ENCODE data around the gene DGKG.

DGKG gene

GRCh38 chr3:186333256-186333655 lies 28.8 kb downstream of the DGKG start:
- H3K4me3 ChIP-seq (ENCODE audit: insufficient read length, low read depth): no peak overlapping the region
- H3K9ac ChIP-seq (ENCODE audit: insufficient read length, low read depth): no peak overlapping the region
- no peaks in the 10 kb centered on the region for H3K4me1 ChIP-seq (ENCODE audit: insufficient read depth, insufficient read length)
- H3K9me3 ChIP-seq (ENCODE audit: insufficient read depth, low read length): no peaks in the 10 kb centered on the region
- H3K36me3 ChIP-seq (ENCODE audit: insufficient read depth, insufficient read length, low read length): no peaks in the 10 kb centered on the region
- no peaks in the 10 kb centered on the region for H3K27me3 ChIP-seq (ENCODE audit: insufficient read depth, insufficient read length)
- TF ChIP-seq YY1 (IDR thresholded peaks at IDR 0.05; ENCODE audit: insufficient read depth, insufficient read length) (no peak), SUZ12 (IDR thresholded peaks at IDR 0.05; ENCODE audit: extremely low read depth, insufficient read depth, insufficient read length) (no peak), ZNF274 (IDR thresholded peaks at IDR 0.05; ENCODE audit: low read depth, low read length) (no peak)
- DNase-seq (ENCODE audit: low read depth, low spot score): no peak

DNA sequence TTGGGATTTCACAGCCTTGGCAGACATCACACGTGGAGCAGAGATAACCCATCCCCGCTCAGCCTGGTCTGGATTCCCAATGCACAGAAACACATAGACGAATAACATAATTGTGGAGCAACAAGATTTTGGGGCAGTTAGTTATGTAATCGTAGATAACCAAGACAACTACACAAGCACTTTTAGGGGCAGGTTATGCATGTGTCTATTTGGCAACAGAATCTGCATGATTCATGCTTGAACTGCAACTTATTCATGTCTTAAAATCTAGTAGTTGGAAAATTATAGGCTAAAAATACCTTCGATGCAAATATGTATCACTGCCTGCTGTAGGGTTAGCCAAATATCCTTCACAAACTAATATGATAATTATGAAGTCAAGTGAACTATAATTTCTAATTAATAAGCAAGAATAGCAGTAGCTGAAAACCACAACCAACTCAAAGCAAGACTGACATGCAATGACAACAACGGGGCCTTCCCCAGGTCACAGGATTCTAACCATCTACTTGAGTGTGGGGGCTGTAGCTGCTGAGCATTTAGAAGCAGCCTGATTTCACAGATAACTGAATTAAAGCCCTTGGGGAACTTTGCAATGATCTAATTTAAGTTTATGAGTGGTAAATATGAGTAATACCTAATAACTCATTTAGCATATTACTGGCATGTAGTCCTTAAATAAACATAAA lies 31.1 kb downstream of the DGKG start:
- no peak overlapping the region for H3K4me3 ChIP-seq (ENCODE audit: insufficient read length, low read depth)
- no peaks in the 10 kb centered on the region for H3K4me1 ChIP-seq (ENCODE audit: insufficient read depth, insufficient read length)
- H3K27me3 ChIP-seq (ENCODE audit: insufficient read depth, insufficient read length): no peaks in the 10 kb centered on the region
- H3K9me3 ChIP-seq (ENCODE audit: insufficient read depth, low read length): no peaks in the 10 kb centered on the region
- no peak overlapping the region for H3K9ac ChIP-seq (ENCODE audit: insufficient read length, low read depth)
- H3K36me3 ChIP-seq (ENCODE audit: insufficient read depth, insufficient read length, low read length): no peaks in the 10 kb centered on the region
- TF ChIP-seq YY1 (IDR thresholded peaks at IDR 0.05; ENCODE audit: insufficient read depth, insufficient read length) (no peak), ZNF274 (IDR thresholded peaks at IDR 0.05; ENCODE audit: low read depth, low read length) (no peak), SUZ12 (IDR thresholded peaks at IDR 0.05; ENCODE audit: extremely low read depth, insufficient read depth, insufficient read length) (no peak)
- DNase-seq (ENCODE audit: low read depth, low spot score): no peak

DNA sequence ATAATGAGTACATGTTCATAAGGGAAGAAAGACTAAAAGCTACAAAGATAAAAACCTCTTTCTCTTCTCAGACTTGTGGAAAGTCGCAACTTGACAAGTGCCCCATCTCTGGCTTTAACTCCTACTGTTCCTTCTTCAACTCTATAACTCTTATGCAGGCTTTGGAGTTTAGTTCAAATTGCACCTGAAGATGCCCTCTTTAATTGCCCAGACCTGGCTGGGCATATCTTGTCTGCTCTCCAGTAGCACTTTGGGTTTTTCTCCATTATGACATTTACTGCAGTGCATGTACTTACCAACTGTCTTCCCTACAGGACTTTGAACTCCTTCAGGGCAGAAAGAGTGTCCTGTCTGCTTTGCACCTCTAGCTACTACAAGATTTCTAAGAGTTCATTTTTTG lies 32.4 kb downstream of the DGKG start:
- TF ChIP-seq ZNF274 (IDR thresholded peaks at IDR 0.05; ENCODE audit: low read depth, low read length): no peak
- TF ChIP-seq YY1 (IDR thresholded peaks at IDR 0.05; ENCODE audit: insufficient read depth, insufficient read length): no peak
- TF ChIP-seq SUZ12 (IDR thresholded peaks at IDR 0.05; ENCODE audit: extremely low read depth, insufficient read depth, insufficient read length): no peak
- no peaks in the 10 kb centered on the region for H3K27me3 ChIP-seq (ENCODE audit: insufficient read depth, insufficient read length)
- no peaks in the 10 kb centered on the region for H3K9me3 ChIP-seq (ENCODE audit: insufficient read depth, low read length)
- H3K36me3 ChIP-seq (ENCODE audit: insufficient read depth, insufficient read length, low read length): no peaks in the 10 kb centered on the region
- H3K4me3 ChIP-seq (ENCODE audit: insufficient read length, low read depth): no peak overlapping the region
- H3K9ac ChIP-seq (ENCODE audit: insufficient read length, low read depth): no peak overlapping the region
- H3K4me1 ChIP-seq (ENCODE audit: insufficient read depth, insufficient read length): no peaks in the 10 kb centered on the region
- DNase-seq (ENCODE audit: low read depth, low spot score): no peak

- no peaks in the 10 kb centered on the region for H3K4me1 ChIP-seq (ENCODE audit: insufficient read depth, insufficient read length)
- DNase-seq (ENCODE audit: low read depth, low spot score): no peak
- no peak overlapping the region for H3K4me3 ChIP-seq (ENCODE audit: insufficient read length, low read depth)
- TF ChIP-seq ZNF274 (IDR thresholded peaks at IDR 0.05; ENCODE audit: low read depth, low read length) (no peak), SUZ12 (IDR thresholded peaks at IDR 0.05; ENCODE audit: extremely low read depth, insufficient read depth, insufficient read length) (no peak), YY1 (IDR thresholded peaks at IDR 0.05; ENCODE audit: insufficient read depth, insufficient read length) (no peak)
- H3K27me3 ChIP-seq (ENCODE audit: insufficient read depth, insufficient read length): no peaks in the 10 kb centered on the region
- no peaks in the 10 kb centered on the region for H3K9me3 ChIP-seq (ENCODE audit: insufficient read depth, low read length)
- H3K36me3 ChIP-seq (ENCODE audit: insufficient read depth, insufficient read length, low read length): no peaks in the 10 kb centered on the region
- H3K9ac ChIP-seq (ENCODE audit: insufficient read length, low read depth): no peak overlapping the region
Measured at GRCh38 chr3:186327912-186328487, 34.0 kb downstream of the DGKG start.

GRCh38 chr3:186322761-186323160 lies 39.3 kb downstream of the DGKG start:
- H3K9ac ChIP-seq (ENCODE audit: insufficient read length, low read depth): no peak overlapping the region
- H3K9me3 ChIP-seq (ENCODE audit: insufficient read depth, low read length): no peaks in the 10 kb centered on the region; the same call in 1 of the 2 replicates
- TF ChIP-seq ZNF274 (IDR thresholded peaks at IDR 0.05; ENCODE audit: low read depth, low read length) (no peak), SUZ12 (IDR thresholded peaks at IDR 0.05; ENCODE audit: extremely low read depth, insufficient read depth, insufficient read length) (no peak), YY1 (IDR thresholded peaks at IDR 0.05; ENCODE audit: insufficient read depth, insufficient read length) (no peak)
- no peak for DNase-seq (ENCODE audit: low read depth, low spot score)
- H3K4me1 ChIP-seq (ENCODE audit: insufficient read depth, insufficient read length): no peaks in the 10 kb centered on the region
- H3K4me3 ChIP-seq (ENCODE audit: insufficient read length, low read depth): no peak overlapping the region
- H3K27me3 ChIP-seq (ENCODE audit: insufficient read depth, insufficient read length): no peaks in the 10 kb centered on the region
- no peaks in the 10 kb centered on the region for H3K36me3 ChIP-seq (ENCODE audit: insufficient read depth, insufficient read length, low read length)

DNA sequence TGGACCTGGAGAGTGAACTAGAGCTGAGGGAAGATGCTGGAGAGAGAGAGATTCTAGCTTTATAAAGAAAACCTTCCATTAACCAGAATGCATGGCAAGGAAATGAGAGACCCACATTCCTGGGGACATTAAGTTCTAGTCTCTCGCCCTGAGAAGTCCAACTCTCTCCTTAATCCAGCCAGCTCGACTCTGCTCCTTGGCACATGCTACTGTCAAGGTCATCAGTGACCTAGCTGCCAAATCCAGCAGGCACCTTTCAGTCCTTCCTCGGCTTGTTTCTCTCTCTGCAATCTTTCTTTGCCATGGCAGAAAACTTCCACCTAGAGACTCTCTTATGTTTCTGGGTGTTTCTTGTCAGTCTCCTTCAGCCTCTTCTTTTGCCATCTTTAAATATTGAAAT lies 40.3 kb downstream of the DGKG start:
- no peak for TF ChIP-seq YY1 (IDR thresholded peaks at IDR 0.05; ENCODE audit: insufficient read depth, insufficient read length)
- no peak for TF ChIP-seq ZNF274 (IDR thresholded peaks at IDR 0.05; ENCODE audit: low read depth, low read length)
- TF ChIP-seq SUZ12 (IDR thresholded peaks at IDR 0.05; ENCODE audit: extremely low read depth, insufficient read depth, insufficient read length): no peak
- Histone ChIP-seq H3K27me3 (ENCODE audit: insufficient read depth, insufficient read length) (no peaks in the 10 kb centered on the region), H3K9ac (ENCODE audit: insufficient read length, low read depth) (no peak overlapping the region)

GRCh38 chr3:186320862-186321568 lies 41.0 kb downstream of the DGKG start:
- TF ChIP-seq YY1 (IDR thresholded peaks at IDR 0.05; ENCODE audit: insufficient read depth, insufficient read length) (no peak), SUZ12 (IDR thresholded peaks at IDR 0.05; ENCODE audit: extremely low read depth, insufficient read depth, insufficient read length) (no peak), ZNF274 (IDR thresholded peaks at IDR 0.05; ENCODE audit: low read depth, low read length) (no peak)
- Histone ChIP-seq H3K9ac (ENCODE audit: insufficient read length, low read depth) (no peak overlapping the region), H3K9me3 (ENCODE audit: insufficient read depth, low read length) (peaks cover 5% of the 10 kb centered on the region; the same call in 1 of the 2 replicates), H3K27me3 (ENCODE audit: insufficient read depth, insufficient read length) (no peaks in the 10 kb centered on the region), H3K4me1 (ENCODE audit: insufficient read depth, insufficient read length) (no peaks in the 10 kb centered on the region), H3K36me3 (ENCODE audit: insufficient read depth, insufficient read length, low read length) (no peaks in the 10 kb centered on the region), H3K4me3 (ENCODE audit: insufficient read length, low read depth) (no peak overlapping the region)
- DNase-seq (ENCODE audit: low read depth, low spot score): no peak

More for the DNA sequence above, 40.3 kb downstream of the DGKG start:
- Histone ChIP-seq H3K36me3 (ENCODE audit: insufficient read depth, insufficient read length, low read length) (no peaks in the 10 kb centered on the region), H3K9me3 (ENCODE audit: insufficient read depth, low read length) (no peaks in the 10 kb centered on the region; the same call in 1 of the 2 replicates), H3K4me1 (ENCODE audit: insufficient read depth, insufficient read length) (no peaks in the 10 kb centered on the region), H3K4me3 (ENCODE audit: insufficient read length, low read depth) (no peak overlapping the region)
- DNase-seq (ENCODE audit: low read depth, low spot score): no peak

Data from NT2/D1 (cell line).